ENCODE results near the gene SPHK2. TPM values are rescaled to one million over a fixed set of nuclear protein-coding genes. Genes with fewer than 3 reads are reported as not detected.
"Not testable (repeated sequence)": the region's sequence is repeated elsewhere in the genome, so short reads cannot be mapped to it uniquely, and the experiment has no call there.

Gene SPHK2
- total RNA-seq, 1 experiment from 2014 or later: 6.5 TPM

- peak; percentile 100 for DNase-seq (ENCODE audit: low spot score)
Measured at GRCh38 chr19:48637449-48637947, 18.2 kb downstream of the SPHK2 start.

GRCh38 chr19:48637948-48638830, 18.9 kb downstream of the SPHK2 start:
- peak; percentile 96 for DNase-seq (ENCODE audit: low spot score)

GRCh38 chr19:48638831-48639381, 19.6 kb downstream of the SPHK2 start:
- DNase-seq (ENCODE audit: low spot score): no peak

- DNase-seq (ENCODE audit: low spot score): no peak
Measured at GRCh38 chr19:48639483-48640375, 20.4 kb downstream of the SPHK2 start.

GRCh38 chr19:48641850-48642249, 22.5 kb downstream of the SPHK2 start:
- no peak for DNase-seq (ENCODE audit: low spot score)

- DNase-seq (ENCODE audit: low spot score): no peak
Measured at GRCh38 chr19:48642862-48643261, 23.6 kb downstream of the SPHK2 start.

- DNase-seq (ENCODE audit: low spot score): no peak
Measured at GRCh38 chr19:48644355-48644754, 25.0 kb downstream of the SPHK2 start.

GRCh38 chr19:48644839-48645619, 25.7 kb downstream of the SPHK2 start:
- DNase-seq (ENCODE audit: low spot score): peak; percentile 69

- no peak for DNase-seq (ENCODE audit: low spot score)
Measured at GRCh38 chr19:48645620-48646000, 26.3 kb downstream of the SPHK2 start.

GRCh38 chr19:48646001-48646721, 26.9 kb downstream of the SPHK2 start, which contains the start of gene CA11:
CA11 (minus strand) TSS chr19:48646187; CDS start chr19:48645632, 555 bp downstream.
- peak; percentile 65 for DNase-seq (ENCODE audit: low spot score)

GRCh38 chr19:48646722-48647216, 27.5 kb downstream of the SPHK2 start:
- DNase-seq (ENCODE audit: low spot score): peak; percentile 93

- no peak for DNase-seq (ENCODE audit: low spot score)
Measured at GRCh38 chr19:48648134-48648533, 28.8 kb downstream of the SPHK2 start.

GRCh38 chr19:48650974-48651682, 31.8 kb downstream of the SPHK2 start:
- DNase-seq (ENCODE audit: low spot score): no peak

- DNase-seq (ENCODE audit: low spot score): no peak
Measured at GRCh38 chr19:48651683-48652048, 32.4 kb downstream of the SPHK2 start.

- no peak for DNase-seq (ENCODE audit: low spot score)
Measured at GRCh38 chr19:48654299-48655059, 35.2 kb downstream of the SPHK2 start.

- peak; percentile 84 for DNase-seq (ENCODE audit: low spot score)
Measured at GRCh38 chr19:48656840-48657474, 37.7 kb downstream of the SPHK2 start.

- DNase-seq (ENCODE audit: low spot score): not testable (repeated sequence)
Measured at GRCh38 chr19:48657828-48658227, 38.5 kb downstream of the SPHK2 start.

GRCh38 chr19:48658483-48658882, 39.2 kb downstream of the SPHK2 start:
- no peak for DNase-seq (ENCODE audit: low spot score)
